Thyroid gland (tissue), 4 donors: ENCODE results near the gene TSKU. TPM values are rescaled to one million over a fixed set of nuclear protein-coding genes. Genes with fewer than 3 reads are reported as not detected.
"Not testable (repeated sequence)": the region's sequence is repeated elsewhere in the genome, so short reads cannot be mapped to it uniquely, and the experiment has no call there.

Source experiments
- DNase-seq, 2 donors: peaks; one replicate each; pipeline ENCODE4 v3.0.0-alpha.2; 2019
- H3K27ac ChIP-seq, 3 donors: fragments of 200-600 bp; sonication (generic); 1 replicate in 2 of 3; 2 replicates in 1 of 3; pipeline ENCODE4 v1.5.1; 2016 to 2019; ENCODE audit warnings: mild to moderate bottlenecking in 1 of 3, moderate library complexity in 1 of 3
- H3K27me3 ChIP-seq: fragments of 200-600 bp; sonication (generic); one replicate; pipeline ENCODE4 v1.5.1; 2019
- H3K36me3 ChIP-seq, 2 donors: fragments of 200-600 bp; sonication (generic); one replicate each; pipeline ENCODE4 v1.5.1; 2016 to 2019
- H3K4me1 ChIP-seq, 2 donors: fragments of 200-600 bp; sonication (generic); one replicate each; pipeline ENCODE4 v1.5.1; 2017 to 2019
- H3K4me3 ChIP-seq, 3 donors: fragments of 200-600 bp; sonication (generic); replicated peaks in 1 of 3; 1 replicate in 2 of 3; 2 replicates in 1 of 3; pipeline ENCODE4 v1.5.1; 2016; ENCODE audit warnings: mild to moderate bottlenecking in 1 of 3
- H3K9me3 ChIP-seq: fragments of 200-600 bp; sonication (generic); one replicate; pipeline ENCODE4 v1.5.1; 2017
- POLR2A ChIP-seq, 2 donors: fragments of 450-650 bp; IDR thresholded peaks; one replicate each; pipeline ENCODE4 v1.6.1; 2017; ENCODE audit warnings: antibody characterized with exemption in 2 of 2, mild to moderate bottlenecking in 2 of 2, moderate library complexity in 1 of 2
- WGBS, 2 donors: methylation state at CpG; one replicate each; pipeline ENCODE4 v1.1.5; 2017; 5-methylcytosine and 5-hydroxymethylcytosine counted together
- intact Hi-C: fragments of 100-400 bp; cut with DNase I; formaldehyde crosslinking; loops from one replicate; pipeline ENCODE4 v1.15.1; 2023
- total RNA-seq, 4 donors: library from RNA; depleted of rRNA; stranded (reverse); fragments of >200 nt; gene quantifications; one replicate each; pipeline ENCODE4 v1.2.3, GENCODE V29; 2016
- TF ChIP-seq, protein P1 (sequence below), 6 experiments: fragments of 200-600 bp in 3 of 6; fragments of 450-650 bp in 3 of 6; sonication (generic) in 3 of 6; IDR thresholded peaks; one replicate each; pipeline ENCODE4 v1.5.1; 2016 to 2019; ENCODE audit warnings: antibody characterized with exemption in 6 of 6, mild to moderate bottlenecking in 2 of 6, inconsistent platforms in 1 of 6, moderate library complexity in 1 of 6

Gene TSKU
- total RNA-seq, 4 donors from 2014 or later = 95.6 to 152 (median 99.2) TPM

GRCh38 chr11:76810151-76810853 lies 27.1 kb downstream of the TSKU start:
- TF ChIP-seq, protein P1, sequence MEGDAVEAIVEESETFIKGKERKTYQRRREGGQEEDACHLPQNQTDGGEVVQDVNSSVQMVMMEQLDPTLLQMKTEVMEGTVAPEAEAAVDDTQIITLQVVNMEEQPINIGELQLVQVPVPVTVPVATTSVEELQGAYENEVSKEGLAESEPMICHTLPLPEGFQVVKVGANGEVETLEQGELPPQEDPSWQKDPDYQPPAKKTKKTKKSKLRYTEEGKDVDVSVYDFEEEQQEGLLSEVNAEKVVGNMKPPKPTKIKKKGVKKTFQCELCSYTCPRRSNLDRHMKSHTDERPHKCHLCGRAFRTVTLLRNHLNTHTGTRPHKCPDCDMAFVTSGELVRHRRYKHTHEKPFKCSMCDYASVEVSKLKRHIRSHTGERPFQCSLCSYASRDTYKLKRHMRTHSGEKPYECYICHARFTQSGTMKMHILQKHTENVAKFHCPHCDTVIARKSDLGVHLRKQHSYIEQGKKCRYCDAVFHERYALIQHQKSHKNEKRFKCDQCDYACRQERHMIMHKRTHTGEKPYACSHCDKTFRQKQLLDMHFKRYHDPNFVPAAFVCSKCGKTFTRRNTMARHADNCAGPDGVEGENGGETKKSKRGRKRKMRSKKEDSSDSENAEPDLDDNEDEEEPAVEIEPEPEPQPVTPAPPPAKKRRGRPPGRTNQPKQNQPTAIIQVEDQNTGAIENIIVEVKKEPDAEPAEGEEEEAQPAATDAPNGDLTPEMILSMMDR (IDR thresholded peaks at IDR 0.05) = peak; percentile 21 to 71 (median 50)
- no peak for TF ChIP-seq POLR2A (IDR thresholded peaks at IDR 0.05)
- no peak overlapping the region for H3K27ac ChIP-seq
- intact Hi-C loops = no loop called here

DNA sequence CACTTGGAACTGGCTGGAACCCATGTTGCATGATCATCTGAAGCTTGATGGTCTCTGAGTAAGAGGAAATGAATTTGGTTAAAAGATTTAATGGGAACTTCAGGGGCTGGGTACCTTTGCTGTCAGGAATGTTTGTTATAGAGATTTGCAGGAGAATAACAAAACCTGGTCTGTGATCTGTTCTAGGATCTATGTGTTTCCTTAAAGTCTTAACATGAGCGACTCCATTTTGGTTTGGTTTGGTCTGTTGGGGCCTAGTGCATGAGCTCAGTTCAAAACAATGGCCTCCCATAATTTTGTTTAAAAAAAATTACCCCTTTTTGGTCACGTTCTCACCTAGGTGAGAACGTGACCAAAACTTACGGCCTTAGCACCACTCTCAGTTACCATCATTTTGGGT lies 28.1 kb downstream of the TSKU start:
- H3K4me3 ChIP-seq = no peak overlapping the region
- intact Hi-C loops = no loop called here
- H3K27me3 ChIP-seq = no peaks in the 10 kb centered on the region
- DNase-seq = no peak
- no peaks in the 10 kb centered on the region for H3K9me3 ChIP-seq
- WGBS, 2 donors = 93 to 94% methylated on average over 4 of the region's 4 CpGs
- no peaks in the 10 kb centered on the region for H3K36me3 ChIP-seq
- TF ChIP-seq POLR2A (IDR thresholded peaks at IDR 0.05) = no peak
- TF ChIP-seq, protein P1 (IDR thresholded peaks at IDR 0.05) = no peak
- H3K27ac ChIP-seq = no peak overlapping the region
- H3K4me1 ChIP-seq = peaks cover 0 to 3% of the 10 kb centered on the region in 2 donors

More at GRCh38 chr11:76810151-76810853, 27.1 kb downstream of the TSKU start:
- 62 to 74% methylated on average over 11 of the region's 11 CpGs for WGBS, 2 donors
- peaks cover 0 to 3% of the 10 kb centered on the region in 2 donors for H3K4me1 ChIP-seq
- H3K4me3 ChIP-seq = no peak overlapping the region
- no peaks in the 10 kb centered on the region for H3K27me3 ChIP-seq
- peak; percentile 40 to 48 for DNase-seq
- H3K9me3 ChIP-seq = no peaks in the 10 kb centered on the region
- no peaks in the 10 kb centered on the region for H3K36me3 ChIP-seq

GRCh38 chr11:76814414-76814813 lies 31.3 kb downstream of the TSKU start:
- no peaks in the 10 kb centered on the region for H3K36me3 ChIP-seq
- H3K9me3 ChIP-seq = no peaks in the 10 kb centered on the region
- H3K27me3 ChIP-seq = no peaks in the 10 kb centered on the region
- peaks cover 0 to 3% of the 10 kb centered on the region in 2 donors for H3K4me1 ChIP-seq
- intact Hi-C loops = no loop called here
- DNase-seq = no peak
- no peak overlapping the region for H3K4me3 ChIP-seq
- 74 to 96% methylated on average over 2 of the region's 2 CpGs for WGBS, 2 donors
- no peak overlapping the region for H3K27ac ChIP-seq
- TF ChIP-seq, protein P1 (IDR thresholded peaks at IDR 0.05) = no peak
- TF ChIP-seq POLR2A (IDR thresholded peaks at IDR 0.05) = no peak

- WGBS, 2 donors = 93 to 95% methylated on average over 7 of the region's 7 CpGs
- not testable (repeated sequence) for H3K27ac ChIP-seq
Measured at GRCh38 chr11:76815678-76816077, 32.5 kb downstream of the TSKU start.

DNA sequence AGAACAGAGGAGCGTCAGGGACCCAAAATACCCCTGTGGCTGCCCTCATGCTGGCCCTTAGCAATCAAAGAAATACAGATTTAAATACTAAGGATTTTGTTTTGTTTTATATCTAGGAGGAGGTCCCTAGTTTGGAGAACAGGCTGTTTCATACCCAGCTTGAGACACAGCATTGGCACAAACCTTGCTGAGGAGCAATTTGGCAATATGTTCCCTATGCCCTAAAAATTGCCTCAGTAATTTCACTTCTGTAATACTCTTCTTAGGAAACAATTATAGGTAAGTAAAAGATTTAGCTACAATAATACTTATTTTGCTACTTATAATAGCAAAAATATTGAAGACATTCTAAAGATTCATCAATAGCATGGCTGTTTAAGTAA lies 37.0 kb downstream of the TSKU start:
- no peak for DNase-seq
- Histone ChIP-seq H3K4me1 (peaks cover 0 to 8% of the 10 kb centered on the region in 2 donors), H3K27me3 (no peaks in the 10 kb centered on the region), H3K36me3 (no peaks in the 10 kb centered on the region), H3K27ac (no peak overlapping the region), H3K4me3 (no peak overlapping the region), H3K9me3 (no peaks in the 10 kb centered on the region)
- WGBS, 2 donors = 63 to 92% methylated on average over 1 of the region's 1 CpG
- no peak for TF ChIP-seq POLR2A (IDR thresholded peaks at IDR 0.05)
- TF ChIP-seq, protein P1 (IDR thresholded peaks at IDR 0.05) = no peak
- intact Hi-C loops = no loop called here

More at GRCh38 chr11:76815678-76816077, 32.5 kb downstream of the TSKU start:
- intact Hi-C loops, DNase-seq, H3K4me3 ChIP-seq, H3K36me3 ChIP-seq, H3K27me3 ChIP-seq, H3K4me1 ChIP-seq, H3K9me3 ChIP-seq: not testable (repeated sequence)

- 91 to 94% methylated on average over 3 to 13 of the region's 29 CpGs for WGBS, 2 donors
- H3K36me3 ChIP-seq, intact Hi-C loops, H3K27ac ChIP-seq, DNase-seq, H3K27me3 ChIP-seq, H3K4me3 ChIP-seq, H3K9me3 ChIP-seq, H3K4me1 ChIP-seq: not testable (repeated sequence)
Measured at GRCh38 chr11:76821396-76821795, 38.2 kb downstream of the TSKU start.
